Measurements from ENCODE around the gene CTAGE1. TPM values are rescaled to one million over a fixed set of nuclear protein-coding genes. Genes with fewer than 3 reads are reported as not detected.
"Not testable (repeated sequence)": the region's sequence is repeated elsewhere in the genome, so short reads cannot be mapped to it uniquely, and the experiment has no call there.

CTAGE1 gene
- total RNA-seq, 1 donor from 2014 or later, result not detected

GRCh38 chr18:22453315-22453714, 35.6 kb upstream of the CTAGE1 start:
- Histone ChIP-seq H3K4me3 (no peak overlapping the region), H3K27ac (no peak overlapping the region), H3K4me1 (no peaks in the 10 kb centered on the region), H3K27me3 (ENCODE audit: low read depth) (no peaks in the 10 kb centered on the region), H3K36me3 (no peaks in the 10 kb centered on the region), H3K9me3 (peaks cover 23% of the 10 kb centered on the region)
- ATAC-seq (no peak), DNase-seq (no peak)
- intact Hi-C loops (cut with DNase I), result no loop called here
- TF ChIP-seq CTCF (IDR thresholded peaks at IDR 0.05), result no peak

GRCh38 chr18:22452226-22452668, 34.5 kb upstream of the CTAGE1 start:
- no peak for TF ChIP-seq CTCF (IDR thresholded peaks at IDR 0.05)
- ATAC-seq (no peak), DNase-seq (no peak)
- Histone ChIP-seq H3K27ac (no peak overlapping the region), H3K27me3 (ENCODE audit: low read depth) (no peaks in the 10 kb centered on the region), H3K9me3 (peaks cover 23% of the 10 kb centered on the region), H3K4me3 (no peak overlapping the region), H3K36me3 (no peaks in the 10 kb centered on the region), H3K4me1 (no peaks in the 10 kb centered on the region)
- intact Hi-C loops (cut with DNase I), result no loop called here

- no peaks in the 10 kb centered on the region for H3K4me1 ChIP-seq
- no peak overlapping the region for H3K27ac ChIP-seq
- no peaks in the 10 kb centered on the region for H3K27me3 ChIP-seq (ENCODE audit: low read depth)
- H3K36me3 ChIP-seq, result no peaks in the 10 kb centered on the region
- H3K4me3 ChIP-seq, result no peak overlapping the region
- ATAC-seq (no peak), DNase-seq (no peak)
- TF ChIP-seq CTCF (IDR thresholded peaks at IDR 0.05), result no peak
- peaks cover 23% of the 10 kb centered on the region for H3K9me3 ChIP-seq
- intact Hi-C loops (cut with DNase I), result no loop called here
Measured at GRCh38 chr18:22451796-22452195, 34.1 kb upstream of the CTAGE1 start.

GRCh38 chr18:22450766-22451165, 33.1 kb upstream of the CTAGE1 start:
- H3K4me1 ChIP-seq; H3K27me3 ChIP-seq (ENCODE audit: low read depth); intact Hi-C loops (cut with DNase I); H3K36me3 ChIP-seq; H3K4me3 ChIP-seq; H3K27ac ChIP-seq; ATAC-seq; DNase-seq: not testable (repeated sequence)
- peaks cover 23% of the 10 kb centered on the region for H3K9me3 ChIP-seq

GRCh38 chr18:22450318-22450717, 32.6 kb upstream of the CTAGE1 start:
- H3K4me3 ChIP-seq; DNase-seq; intact Hi-C loops (cut with DNase I); ATAC-seq; H3K36me3 ChIP-seq; H3K27ac ChIP-seq; H3K4me1 ChIP-seq; H3K27me3 ChIP-seq (ENCODE audit: low read depth): not testable (repeated sequence)
- H3K9me3 ChIP-seq, result peaks cover 23% of the 10 kb centered on the region

- H3K4me1 ChIP-seq; ATAC-seq; H3K36me3 ChIP-seq; DNase-seq; H3K4me3 ChIP-seq; H3K27me3 ChIP-seq (ENCODE audit: low read depth); H3K27ac ChIP-seq; intact Hi-C loops (cut with DNase I): not testable (repeated sequence)
- H3K9me3 ChIP-seq, result peaks cover 23% of the 10 kb centered on the region
Measured at GRCh38 chr18:22449753-22450152, 32.0 kb upstream of the CTAGE1 start.

- ATAC-seq, result no peak
- Histone ChIP-seq H3K27me3 (ENCODE audit: low read depth) (no peaks in the 10 kb centered on the region), H3K4me1 (no peaks in the 10 kb centered on the region), H3K27ac (no peak overlapping the region), H3K4me3 (no peak overlapping the region), H3K9me3 (peaks cover 23% of the 10 kb centered on the region), H3K36me3 (no peaks in the 10 kb centered on the region)
- intact Hi-C loops (cut with DNase I), result no loop called here
- TF ChIP-seq CTCF (IDR thresholded peaks at IDR 0.05), result no peak
- no peak for DNase-seq
Measured at GRCh38 chr18:22448238-22448637, 30.5 kb upstream of the CTAGE1 start.

Data from lower lobe of right lung (tissue), 2 donors.